ENCODE data around the gene C10orf90.

DNA sequence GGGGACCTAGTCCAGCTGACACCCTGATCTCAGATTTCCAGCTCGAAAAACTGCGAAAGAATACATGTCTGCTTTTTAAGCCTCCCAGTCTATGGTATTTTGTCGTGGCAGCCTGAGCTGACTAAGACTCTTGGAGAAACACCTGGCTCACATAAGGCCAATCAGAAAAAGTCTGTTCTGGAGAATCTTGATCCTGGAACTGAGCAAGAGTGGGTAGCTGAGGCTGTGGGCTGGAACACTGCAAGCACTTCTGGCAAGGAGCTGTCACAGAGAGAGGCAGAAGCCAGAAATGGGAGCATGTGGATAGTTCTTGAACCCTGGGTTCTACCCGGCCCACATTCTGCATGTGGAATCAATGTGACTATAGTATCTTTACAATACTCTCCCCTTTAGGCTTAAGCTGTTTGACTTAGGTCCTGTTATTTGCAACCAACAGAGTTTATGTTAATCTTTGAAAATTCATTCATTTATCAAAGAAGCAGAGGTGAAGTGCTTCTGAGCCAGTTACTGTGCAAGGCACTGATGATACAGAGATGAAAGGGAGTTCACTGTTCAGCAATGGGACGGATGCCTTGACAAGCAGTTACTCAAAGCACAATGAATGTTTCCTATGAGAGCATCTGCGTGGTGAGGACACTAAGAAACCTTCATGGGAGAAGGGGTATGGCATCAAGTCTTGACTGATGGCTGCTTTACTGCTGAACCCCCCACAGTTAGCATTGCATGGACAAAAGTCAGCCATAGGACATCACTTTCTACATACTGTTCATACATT lies 4.4 kb upstream of the C10orf90 start:
- TF ChIP-seq POLR2A (IDR thresholded peaks at IDR 0.05): no peak
- TF ChIP-seq, protein P1, sequence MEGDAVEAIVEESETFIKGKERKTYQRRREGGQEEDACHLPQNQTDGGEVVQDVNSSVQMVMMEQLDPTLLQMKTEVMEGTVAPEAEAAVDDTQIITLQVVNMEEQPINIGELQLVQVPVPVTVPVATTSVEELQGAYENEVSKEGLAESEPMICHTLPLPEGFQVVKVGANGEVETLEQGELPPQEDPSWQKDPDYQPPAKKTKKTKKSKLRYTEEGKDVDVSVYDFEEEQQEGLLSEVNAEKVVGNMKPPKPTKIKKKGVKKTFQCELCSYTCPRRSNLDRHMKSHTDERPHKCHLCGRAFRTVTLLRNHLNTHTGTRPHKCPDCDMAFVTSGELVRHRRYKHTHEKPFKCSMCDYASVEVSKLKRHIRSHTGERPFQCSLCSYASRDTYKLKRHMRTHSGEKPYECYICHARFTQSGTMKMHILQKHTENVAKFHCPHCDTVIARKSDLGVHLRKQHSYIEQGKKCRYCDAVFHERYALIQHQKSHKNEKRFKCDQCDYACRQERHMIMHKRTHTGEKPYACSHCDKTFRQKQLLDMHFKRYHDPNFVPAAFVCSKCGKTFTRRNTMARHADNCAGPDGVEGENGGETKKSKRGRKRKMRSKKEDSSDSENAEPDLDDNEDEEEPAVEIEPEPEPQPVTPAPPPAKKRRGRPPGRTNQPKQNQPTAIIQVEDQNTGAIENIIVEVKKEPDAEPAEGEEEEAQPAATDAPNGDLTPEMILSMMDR (IDR thresholded peaks at IDR 0.05): no peak

Data from Peyer's patch (tissue), 4 donors.